SKM-1 treated with dmso at 0.1 percent for 144 hours (cell line): ENCODE measurements around the gene CEBPZ.

Experiments used
- DNase-seq: peaks from one replicate; lab custom pipeline; 2025; ENCODE audit not compliant: unreplicated experiment; lab: John Stamatoyannopoulos, UW

Gene CEBPZ

GRCh38 chr2:37181726-37182684 lies 49.4 kb downstream of the CEBPZ start:
- DNase-seq: no peak

DNA sequence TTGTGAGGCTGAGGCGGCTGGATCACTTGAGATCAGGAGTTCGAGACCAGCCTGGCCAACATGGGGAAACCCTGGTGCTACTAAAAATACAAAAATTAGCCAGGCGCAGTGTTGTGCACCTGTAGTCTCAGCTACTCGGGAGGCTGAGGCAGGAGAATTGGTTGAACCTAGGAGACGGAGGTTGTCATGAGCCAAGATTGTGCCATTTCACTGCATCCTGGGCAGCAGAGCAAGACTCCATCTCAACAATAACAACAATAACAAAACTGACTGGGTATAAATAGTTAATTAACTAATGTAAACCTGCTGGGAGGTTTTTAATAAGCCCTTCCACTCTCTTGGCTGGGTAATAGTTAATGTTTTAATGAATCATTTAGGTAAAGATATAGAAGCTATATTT lies 50.8 kb downstream of the CEBPZ start:
- no peak for DNase-seq

GRCh38 chr2:37180006-37180639 lies 51.3 kb downstream of the CEBPZ start:
- DNase-seq: no peak

GRCh38 chr2:37173741-37174140 lies 57.7 kb downstream of the CEBPZ start:
- DNase-seq: no peak

DNA sequence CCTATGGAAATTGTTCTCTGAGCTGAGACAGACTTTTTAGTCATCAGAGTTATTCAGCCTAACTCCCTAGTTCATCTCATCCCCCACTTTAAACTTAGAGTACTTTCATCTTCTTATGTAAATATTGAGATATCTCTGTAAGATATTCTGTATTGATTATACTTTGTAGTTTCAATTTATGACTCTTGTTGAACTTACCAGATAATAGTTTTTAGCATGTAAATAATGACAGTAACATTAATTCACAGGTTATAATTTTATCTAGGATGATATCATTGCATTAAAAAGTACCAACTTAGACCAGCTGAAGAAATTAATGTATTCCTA lies 59.8 kb downstream of the CEBPZ start:
- DNase-seq: no peak

- DNase-seq: peak; percentile 65
These were observed 63.0 kb downstream of the CEBPZ start for GRCh38 chr2:37168217-37168981.

- no peak for DNase-seq
These were observed 63.7 kb downstream of the CEBPZ start for GRCh38 chr2:37167636-37168180.

DNA sequence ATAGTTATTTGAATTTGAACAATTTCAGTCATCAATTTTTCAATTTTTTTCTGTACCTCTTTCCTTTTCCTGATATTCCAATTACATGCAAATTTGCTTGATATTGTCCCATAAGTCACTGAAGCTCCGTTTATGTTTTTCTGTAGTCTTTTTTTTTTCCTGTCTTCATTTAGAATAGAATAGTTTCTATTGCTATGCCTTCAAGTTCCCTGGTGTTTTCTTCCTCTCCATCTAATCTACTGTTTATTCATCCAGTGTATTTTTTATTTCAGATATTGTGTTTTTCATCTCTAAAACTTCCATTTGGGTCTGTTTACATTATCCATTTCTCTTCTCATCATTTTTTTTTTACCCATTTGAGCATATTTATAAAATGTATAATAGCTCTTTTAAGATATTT lies 66.6 kb downstream of the CEBPZ start:
- DNase-seq: no peak

- peak; percentile 73 for DNase-seq
These were observed 74.3 kb downstream of the CEBPZ start, which contains the start of gene EIF2AK2 for GRCh38 chr2:37156857-37157714. TSS of gene EIF2AK2 (minus strand) at chr2:37156980. CDS start at chr2:37147806, 9,174 bp downstream.

GRCh38 chr2:37156071-37156856 lies 75.1 kb downstream of the CEBPZ start:
- DNase-seq: peak; percentile 22

DNA sequence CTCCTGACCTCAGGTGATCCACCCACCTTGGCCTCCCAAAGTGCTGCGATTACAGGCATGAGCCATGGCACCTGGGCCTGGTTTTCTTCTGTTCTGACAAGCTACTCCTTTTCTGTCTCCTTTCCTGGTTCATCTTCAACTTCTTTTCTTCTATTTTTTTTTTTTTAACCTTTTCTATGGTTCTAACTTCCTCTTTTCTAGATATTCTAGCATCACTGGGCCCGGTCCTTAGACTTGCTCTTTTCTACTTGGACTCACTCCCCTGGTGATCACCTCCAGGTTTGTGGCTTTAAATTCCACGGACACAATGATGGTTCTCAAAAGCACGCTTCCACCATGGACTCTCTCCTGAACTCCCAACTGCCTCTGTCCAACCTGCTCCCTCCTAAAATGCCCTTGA lies 76.6 kb downstream of the CEBPZ start:
- DNase-seq: no peak

DNA sequence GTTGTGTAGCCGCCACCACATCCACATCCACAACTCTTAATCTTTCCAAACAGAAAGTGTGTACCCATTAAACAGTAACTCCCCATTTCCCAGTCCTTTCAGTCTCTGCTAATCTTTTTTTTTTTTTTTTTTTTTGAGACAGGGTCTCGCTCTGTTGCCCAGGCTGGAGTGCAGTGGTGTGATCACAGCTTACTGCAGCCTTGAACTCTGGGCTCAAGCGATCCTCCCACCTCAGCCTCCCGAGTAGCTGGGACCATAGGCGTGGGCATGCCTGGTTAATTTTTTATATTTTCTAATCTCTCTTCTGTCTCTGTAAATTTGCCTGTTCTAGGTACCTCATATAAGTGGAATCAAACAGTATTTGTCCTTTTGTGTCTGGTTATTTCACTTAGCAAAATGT lies 78.2 kb downstream of the CEBPZ start:
- DNase-seq: no peak
